Skeletal muscle tissue (tissue), 4 donors: ENCODE results near the gene CARD14. TPM values are rescaled to one million over a fixed set of nuclear protein-coding genes. Genes with fewer than 3 reads are reported as not detected.
A peak's percentile ranks its signal among the peaks of the same experiment; 100 is the strongest.
"Not testable (repeated sequence)": the region's sequence is repeated elsewhere in the genome, so short reads cannot be mapped to it uniquely, and the experiment has no call there.

Source experiments
- H3K27ac ChIP-seq: one replicate; pipeline ENCODE4 v1.7.0; 2013; ENCODE audit warnings: mild to moderate bottlenecking, low read depth, low read length, inconsistent platforms
- H3K27me3 ChIP-seq, 3 donors: one replicate each; pipeline ENCODE4 v1.7.0; 2013; ENCODE audit warnings: low read length in 3 of 3; ENCODE audit not compliant: control insufficient read depth in 3 of 3, insufficient read depth in 3 of 3
- H3K36me3 ChIP-seq, 3 donors: one replicate each; pipeline ENCODE4 v1.7.0; 2013; ENCODE audit warnings: low read length in 3 of 3; ENCODE audit not compliant: control insufficient read depth in 3 of 3, insufficient read depth in 3 of 3
- H3K4me1 ChIP-seq, 3 donors: one replicate each; pipeline ENCODE4 v1.7.0; 2013; ENCODE audit warnings: low read length in 3 of 3, mild to moderate bottlenecking in 3 of 3; ENCODE audit not compliant: control insufficient read depth in 3 of 3, insufficient read depth in 3 of 3
- H3K4me3 ChIP-seq, 3 donors: one replicate each; pipeline ENCODE4 v1.7.0; 2013; ENCODE audit warnings: low read length in 3 of 3
- H3K9ac ChIP-seq, 3 donors: one replicate each; pipeline ENCODE4 v1.7.0; 2013; ENCODE audit warnings: low read length in 3 of 3, mild to moderate bottlenecking in 3 of 3, moderate library complexity in 2 of 3, low read depth in 1 of 3
- H3K9me3 ChIP-seq, 3 donors: one replicate each; pipeline ENCODE4 v1.7.0; 2013; ENCODE audit warnings: low read length in 3 of 3; ENCODE audit not compliant: control insufficient read depth in 3 of 3
- total RNA-seq: library from RNA; depleted of rRNA; stranded (reverse); fragments of >200 nt; gene quantifications from one replicate; pipeline ENCODE4 v1.2.3, GENCODE V29; 2014
- donor health status: Osteomylitis.

CARD14 gene
- total RNA-seq, 1 donor from 2014 or later, result 0.52 TPM

DNA sequence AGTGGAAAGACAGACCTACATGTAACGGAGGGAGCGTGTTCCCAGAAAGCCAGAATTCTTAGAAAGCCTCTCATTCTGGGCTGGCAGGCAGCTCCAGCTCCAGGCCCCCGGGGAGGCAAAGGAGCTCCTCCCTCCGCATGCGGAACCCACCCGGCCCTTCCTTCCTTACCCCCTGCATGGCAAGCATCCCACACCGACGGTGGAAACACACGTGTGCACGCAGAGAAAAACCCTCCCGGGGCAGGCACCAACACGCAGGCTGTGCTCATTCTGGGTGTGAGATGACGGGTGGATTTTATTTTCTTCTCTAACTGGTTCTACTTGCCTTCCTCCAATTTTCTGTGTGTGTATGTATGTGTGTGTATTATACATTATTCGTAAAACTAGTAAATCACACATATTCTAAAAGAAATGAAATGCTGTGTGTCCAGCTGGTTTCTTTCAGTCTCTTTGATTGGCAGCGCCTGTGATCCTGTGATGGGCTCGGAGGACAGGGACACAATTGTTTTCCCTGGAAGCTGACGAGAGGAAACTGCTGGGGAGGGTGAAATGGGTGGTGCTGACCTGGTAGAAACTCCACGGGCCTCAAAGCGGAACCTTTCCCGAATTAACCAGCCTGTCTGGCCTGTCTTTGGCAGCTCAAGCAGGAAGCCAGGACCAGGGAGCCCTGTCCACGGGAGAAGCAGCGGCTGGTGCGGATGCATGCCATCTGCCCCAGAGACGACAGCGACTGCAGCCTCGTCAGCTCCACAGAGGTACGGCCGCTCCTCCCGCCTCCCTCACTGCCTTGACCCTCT lies 22.2 kb downstream of the CARD14 start:
- H3K9me3 ChIP-seq, result no peaks in the 10 kb centered on the region
- H3K27me3 ChIP-seq, result peaks cover 7 to 58% (median 12%) of the 10 kb centered on the region in 3 donors
- H3K4me1 ChIP-seq, result peaks cover 19 to 24% (median 20%) of the 10 kb centered on the region in 3 donors
- H3K27ac ChIP-seq, result no peak overlapping the region
- H3K36me3 ChIP-seq, result no peaks in the 10 kb centered on the region
- H3K4me3 ChIP-seq, result peak overlapping the region in 2 of 3 donors; percentile 24 to 29
- H3K9ac ChIP-seq, result no peak overlapping the region

DNA sequence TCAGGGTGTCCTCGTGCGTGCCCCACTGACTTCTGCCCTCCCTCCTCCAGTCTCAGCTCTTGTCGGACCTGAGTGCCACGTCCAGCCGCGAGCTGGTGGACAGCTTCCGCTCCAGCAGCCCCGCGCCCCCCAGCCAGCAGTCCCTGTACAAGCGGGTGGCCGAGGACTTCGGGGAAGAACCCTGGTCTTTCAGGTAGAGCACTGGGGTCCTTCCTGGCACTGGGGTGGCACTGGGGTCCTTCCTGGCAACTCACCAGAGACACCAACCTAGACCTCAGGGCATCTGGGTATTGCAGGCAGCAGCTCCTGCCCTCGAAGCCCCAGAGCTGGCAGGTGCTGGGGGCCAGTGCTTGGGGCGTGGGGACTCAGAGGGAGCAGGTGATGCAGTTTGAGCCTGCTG lies 25.3 kb downstream of the CARD14 start:
- H3K9ac ChIP-seq, result no peak overlapping the region

DNA sequence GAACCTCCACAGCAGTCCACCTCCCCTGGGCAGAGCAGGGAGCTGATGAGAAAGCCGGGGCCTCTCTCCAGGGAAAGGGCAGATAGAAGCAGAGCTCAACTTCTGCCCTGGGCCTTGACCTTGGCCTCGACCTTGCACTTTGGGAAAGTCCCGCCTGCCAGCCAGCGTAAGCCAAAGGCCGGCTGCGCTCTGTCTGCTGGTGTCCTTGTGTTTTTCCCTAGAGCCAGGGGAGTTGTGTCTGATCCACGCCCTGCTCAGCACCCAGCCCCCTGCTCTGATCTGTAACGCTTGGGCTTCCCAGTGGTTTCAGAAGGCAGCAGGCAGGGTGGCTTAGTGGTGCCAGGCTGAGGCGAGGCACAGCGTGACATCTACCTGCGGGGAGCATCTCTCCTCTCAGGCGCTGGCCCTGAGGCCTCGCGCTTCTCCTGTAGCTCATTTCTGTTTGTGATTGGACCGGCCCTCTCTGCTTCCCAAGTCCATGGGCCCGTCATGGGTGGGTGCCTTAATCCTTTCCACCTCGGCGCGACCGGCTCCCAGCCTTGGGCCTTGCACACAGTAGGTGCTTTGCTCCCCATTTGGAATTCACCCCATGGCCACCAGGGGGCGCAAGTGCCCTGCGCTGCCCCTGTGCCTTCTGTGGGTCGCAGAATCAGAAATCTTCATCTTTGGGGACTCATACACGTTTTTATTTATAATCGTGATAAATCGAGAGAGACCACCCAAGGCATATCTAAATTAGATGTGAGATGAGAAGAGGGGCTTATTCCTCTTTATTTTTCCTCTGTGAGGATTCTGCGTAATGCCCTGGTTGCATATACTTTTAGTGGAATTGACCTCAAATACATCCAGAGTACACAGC lies 26.1 kb downstream of the CARD14 start:
- Histone ChIP-seq H3K36me3 (no peaks in the 10 kb centered on the region), H3K9me3 (no peaks in the 10 kb centered on the region), H3K4me3 (no peak overlapping the region), H3K4me1 (peaks cover 14 to 20% (median 18%) of the 10 kb centered on the region in 3 donors), H3K27me3 (peaks cover 7 to 49% (median 11%) of the 10 kb centered on the region in 3 donors), H3K9ac (no peak overlapping the region), H3K27ac (no peak overlapping the region)

More for the DNA sequence above, 25.3 kb downstream of the CARD14 start:
- H3K4me3 ChIP-seq, result no peak overlapping the region
- peaks cover 7 to 52% (median 12%) of the 10 kb centered on the region in 3 donors for H3K27me3 ChIP-seq
- H3K9me3 ChIP-seq, result no peaks in the 10 kb centered on the region
- no peak overlapping the region for H3K27ac ChIP-seq
- H3K36me3 ChIP-seq, result no peaks in the 10 kb centered on the region
- H3K4me1 ChIP-seq, result peaks cover 14 to 20% (median 18%) of the 10 kb centered on the region in 3 donors

DNA sequence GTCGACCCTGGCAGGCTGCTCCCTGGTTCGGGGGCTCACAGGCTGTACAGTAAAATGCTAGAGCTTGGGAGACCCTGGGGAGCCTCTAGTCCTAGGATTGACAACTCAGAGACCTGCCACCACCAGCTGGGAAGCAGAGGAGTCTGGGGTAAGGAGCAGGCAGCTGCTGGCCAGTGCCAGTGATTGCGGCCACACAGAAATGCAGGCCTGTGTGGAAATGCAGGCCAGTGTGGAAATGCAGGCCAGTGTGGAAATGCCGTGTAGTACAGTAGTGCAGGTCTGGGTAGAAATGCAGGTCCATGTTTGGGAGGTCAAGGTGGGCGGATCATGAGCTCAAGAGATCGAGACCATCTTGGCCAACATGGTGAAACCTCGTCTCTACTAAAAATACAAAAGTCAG lies 26.8 kb downstream of the CARD14 start:
- Histone ChIP-seq H3K9ac (no peak overlapping the region), H3K36me3 (no peaks in the 10 kb centered on the region), H3K27ac (no peak overlapping the region), H3K27me3 (peaks cover 3 to 42% (median 5%) of the 10 kb centered on the region in 3 donors), H3K4me3 (no peak overlapping the region), H3K4me1 (peaks cover 10 to 13% (median 13%) of the 10 kb centered on the region in 3 donors), H3K9me3 (no peaks in the 10 kb centered on the region)

DNA sequence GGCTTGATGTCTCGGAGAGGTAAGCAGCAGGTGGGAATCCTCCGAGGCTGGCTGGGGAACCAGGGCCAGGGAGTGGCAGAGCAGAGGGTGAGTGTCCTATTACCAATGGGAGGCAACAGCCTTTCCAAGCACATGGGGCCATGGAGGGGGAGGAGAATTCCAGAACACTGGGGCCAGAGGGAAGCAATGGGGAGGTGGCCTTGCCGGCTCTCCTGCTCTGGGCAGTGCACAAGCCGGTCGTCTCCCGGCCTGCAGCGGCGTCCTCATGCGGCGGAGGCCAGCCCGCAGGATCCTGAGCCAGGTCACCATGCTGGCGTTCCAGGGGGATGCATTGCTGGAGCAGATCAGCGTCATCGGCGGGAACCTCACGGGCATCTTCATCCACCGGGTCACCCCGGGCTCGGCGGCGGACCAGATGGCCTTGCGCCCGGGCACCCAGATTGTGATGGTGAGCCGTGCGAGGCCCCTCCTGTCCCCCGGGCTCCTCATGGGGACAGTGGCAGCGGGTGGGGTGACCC lies 28.4 kb downstream of the CARD14 start:
- no peak overlapping the region for H3K27ac ChIP-seq
- H3K9ac ChIP-seq, result peak overlapping the region in 1 of 3 donors; percentile 0
- H3K4me3 ChIP-seq, result no peak overlapping the region
- peaks cover 0 to 29% (median 5%) of the 10 kb centered on the region in 3 donors for H3K27me3 ChIP-seq
- H3K4me1 ChIP-seq, result peaks cover 3 to 13% (median 7%) of the 10 kb centered on the region in 3 donors
- H3K9me3 ChIP-seq, result no peaks in the 10 kb centered on the region
- no peaks in the 10 kb centered on the region for H3K36me3 ChIP-seq

DNA sequence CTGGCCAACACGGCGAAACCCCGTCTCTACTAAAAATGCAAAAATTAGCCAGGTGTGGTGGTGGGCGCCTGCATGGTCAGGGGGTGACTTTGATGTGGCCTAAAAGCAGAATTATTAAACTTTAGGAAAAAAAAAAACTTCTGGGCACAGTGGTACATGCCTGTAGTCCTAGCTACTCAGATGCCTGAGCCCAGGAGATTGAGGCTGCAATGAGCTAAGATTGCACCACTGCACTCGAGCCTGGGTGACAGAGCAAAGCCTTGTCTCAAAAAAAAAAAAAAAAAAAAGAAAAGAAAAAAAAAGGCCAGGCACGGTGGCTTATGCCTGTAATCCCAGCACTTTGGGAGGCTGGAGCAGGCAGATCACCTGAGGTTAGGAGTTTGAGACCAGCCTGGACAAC lies 29.5 kb downstream of the CARD14 start:
- H3K27ac ChIP-seq, H3K9ac ChIP-seq: not testable (repeated sequence)
- H3K4me1 ChIP-seq, result peaks cover 3 to 13% (median 7%) of the 10 kb centered on the region in 3 donors

DNA sequence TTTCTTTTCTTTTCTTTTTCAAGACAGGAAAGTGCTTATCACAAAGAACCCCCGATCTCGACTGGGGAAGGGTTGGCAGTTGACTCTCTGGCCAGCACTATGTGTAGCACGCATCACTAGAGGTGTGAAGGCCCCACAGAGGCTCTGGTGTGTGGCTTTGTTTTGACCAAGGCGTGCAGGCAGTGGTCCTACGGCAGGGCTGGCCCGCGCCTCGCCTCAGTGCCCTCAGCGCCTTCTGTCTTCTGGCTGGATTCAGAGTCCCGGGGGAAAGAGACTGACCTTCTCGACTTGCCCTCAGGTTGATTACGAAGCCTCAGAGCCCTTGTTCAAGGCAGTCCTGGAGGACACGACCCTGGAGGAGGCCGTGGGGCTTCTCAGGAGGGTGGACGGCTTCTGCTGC lies 31.6 kb downstream of the CARD14 start:
- H3K9me3 ChIP-seq, result no peaks in the 10 kb centered on the region
- H3K27me3 ChIP-seq, result no peaks in the 10 kb centered on the region
- no peak overlapping the region for H3K27ac ChIP-seq
- no peak overlapping the region for H3K9ac ChIP-seq
- H3K36me3 ChIP-seq, result no peaks in the 10 kb centered on the region
- H3K4me3 ChIP-seq, result no peak overlapping the region
- H3K4me1 ChIP-seq, result peaks cover 3 to 8% (median 7%) of the 10 kb centered on the region in 3 donors

More for the DNA sequence above, 29.5 kb downstream of the CARD14 start:
- H3K27me3 ChIP-seq, result peaks cover 0 to 18% (median 0%) of the 10 kb centered on the region in 3 donors
- H3K4me3 ChIP-seq, H3K36me3 ChIP-seq, H3K9me3 ChIP-seq: not testable (repeated sequence)

DNA sequence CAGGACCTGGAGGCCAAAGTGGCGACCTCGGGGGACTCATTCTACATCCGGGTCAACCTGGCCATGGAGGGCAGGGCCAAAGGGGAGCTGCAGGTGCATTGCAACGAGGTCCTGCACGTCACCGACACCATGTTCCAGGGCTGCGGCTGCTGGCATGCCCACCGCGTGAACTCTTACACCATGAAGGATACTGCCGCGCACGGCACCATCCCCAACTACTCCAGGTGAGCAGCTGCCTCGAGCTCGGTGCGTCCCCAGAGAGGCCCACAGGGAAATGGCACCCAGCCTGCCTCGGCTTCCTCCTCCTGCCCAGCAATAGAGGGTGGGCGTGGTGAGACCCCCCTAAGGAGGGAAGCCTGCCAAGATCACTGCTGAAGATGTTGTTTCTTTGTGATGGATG lies 32.4 kb downstream of the CARD14 start:
- H3K9ac ChIP-seq, result no peak overlapping the region

DNA sequence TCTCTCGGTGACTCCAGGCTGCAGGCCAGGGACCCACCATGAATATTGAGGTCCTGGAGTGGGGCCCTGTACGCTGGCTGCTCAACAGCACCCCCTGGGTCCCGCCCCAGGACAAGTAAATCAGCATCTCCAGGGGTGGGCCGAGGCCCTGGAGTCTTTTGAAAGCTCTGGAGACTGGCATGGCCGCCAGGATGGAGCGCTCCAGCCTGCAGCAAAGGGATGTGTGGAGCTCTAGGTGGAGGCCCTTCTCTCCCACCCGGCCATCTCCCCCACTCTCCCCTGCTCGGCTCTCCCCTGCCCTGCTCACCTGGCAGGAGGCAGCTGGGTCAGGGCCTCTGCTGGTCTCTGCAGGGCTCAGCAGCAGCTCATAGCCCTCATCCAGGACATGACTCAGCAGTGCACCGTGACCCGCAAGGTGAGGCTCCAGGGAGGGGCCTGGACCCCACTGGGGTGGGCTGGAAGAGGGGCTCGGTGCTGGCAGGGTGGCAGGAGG lies 33.7 kb downstream of the CARD14 start:
- H3K9ac ChIP-seq, result no peak overlapping the region
- no peaks in the 10 kb centered on the region for H3K27me3 ChIP-seq
- no peaks in the 10 kb centered on the region for H3K4me1 ChIP-seq
- H3K27ac ChIP-seq, result no peak overlapping the region
- H3K36me3 ChIP-seq, result peaks cover 0 to 5% (median 0%) of the 10 kb centered on the region in 3 donors
- no peaks in the 10 kb centered on the region for H3K9me3 ChIP-seq
- H3K4me3 ChIP-seq, result no peak overlapping the region

More for the DNA sequence above, 32.4 kb downstream of the CARD14 start:
- Histone ChIP-seq H3K36me3 (no peaks in the 10 kb centered on the region), H3K27me3 (no peaks in the 10 kb centered on the region), H3K4me1 (peaks cover 3 to 8% (median 7%) of the 10 kb centered on the region in 3 donors), H3K4me3 (no peak overlapping the region), H3K9me3 (no peaks in the 10 kb centered on the region), H3K27ac (no peak overlapping the region)
